PC-3 (cell line): ENCODE measurements around the gene LSM3. TPM values are rescaled to one million over a fixed set of nuclear protein-coding genes. Genes with fewer than 3 reads are reported as not detected.

Experiments used
- ATAC-seq: fragments of 200-7000 bp; cut with Tn5 transposase; 2 replicates; pipeline ENCODE4 v1.9.1; 2020; ENCODE audit warnings: mild to moderate bottlenecking, moderate library complexity
- BruUV-seq: library from RNA; stranded (reverse); fragments of 400-500 nt; replicated peaks from 2 replicates; lab custom pipeline; 2021; lab: Mats Ljungman, UMichigan
- CTCF ChIA-PET: fragments of 300-600 bp; sonication (Branson Sonifier 250); formaldehyde crosslinking; loops from one replicate; lab custom pipeline; 2022; ENCODE audit warnings: antibody characterized with exemption; lab: Charles Lee
- POLR2A ChIA-PET: fragments of 300-600 bp; sonication (Branson Sonifier 250); formaldehyde crosslinking; loops from one replicate; lab custom pipeline; 2022; ENCODE audit warnings: antibody characterized with exemption; ENCODE audit not compliant: unreplicated experiment; lab: Charles Lee
- DNase-seq: peaks from one replicate; pipeline ENCODE4 v3.0.0-alpha.2; 2015
- H2AFZ ChIP-seq: fragments of 300-600 bp; sonication (generic); 2 replicates; pipeline ENCODE4 v1.6.0; 2016; ENCODE audit warnings: antibody characterized with exemption, low read length
- H3F3A ChIP-seq: fragments of 300-600 bp; sonication (generic); one replicate; pipeline ENCODE4 v1.6.0; 2017; ENCODE audit warnings: antibody characterized with exemption, low read length, control low read depth, mild to moderate bottlenecking; ENCODE audit not compliant: unreplicated experiment
- H3K27ac ChIP-seq: fragments of 300-600 bp; sonication (generic); 2 replicates; pipeline ENCODE4 v1.5.1; 2016; ENCODE audit warnings: mild to moderate bottlenecking, low read length
- H3K27me3 ChIP-seq: fragments of 300-600 bp; sonication (generic); 2 replicates; pipeline ENCODE4 v1.6.1; 2016; ENCODE audit warnings: low read length, mixed read lengths
- H3K36me3 ChIP-seq: fragments of 300-600 bp; sonication (generic); 2 replicates; pipeline ENCODE4 v1.6.1; 2016; ENCODE audit warnings: low read depth, mixed run types, low read length, mixed read lengths
- H3K4me1 ChIP-seq: fragments of 300-600 bp; sonication (generic); 2 replicates; pipeline ENCODE4 v1.5.1; 2016; ENCODE audit warnings: low read length; ENCODE audit not compliant: insufficient read depth
- H3K4me2 ChIP-seq: fragments of 300-600 bp; sonication (generic); 2 replicates; pipeline ENCODE4 v1.6.0; 2016; ENCODE audit warnings: low read length
- H3K4me3 ChIP-seq: fragments of 300-600 bp; sonication (generic); 2 replicates; pipeline ENCODE4 v1.5.1; 2016; ENCODE audit warnings: mild to moderate bottlenecking, low read length, mixed read lengths
- H3K79me2 ChIP-seq: fragments of 300-600 bp; sonication (generic); 2 replicates; pipeline ENCODE4 v1.6.1; 2017; ENCODE audit warnings: low read length, mixed read lengths
- H3K9ac ChIP-seq: fragments of 300-600 bp; sonication (generic); 2 replicates; pipeline ENCODE4 v1.6.0; 2016; ENCODE audit warnings: mild to moderate bottlenecking, low read length
- H3K9me2 ChIP-seq: fragments of 300-600 bp; sonication (generic); replicated peaks from 2 replicates; pipeline ENCODE4 v1.6.1; 2016; ENCODE audit warnings: mixed run types, low read length, mixed read lengths
- H3K9me3 ChIP-seq: fragments of 300-600 bp; sonication (generic); 2 replicates; pipeline ENCODE4 v1.6.1; 2016; ENCODE audit warnings: low read length, mixed read lengths
- H4K20me1 ChIP-seq: fragments of 300-600 bp; sonication (generic); 2 replicates; pipeline ENCODE4 v1.6.1; 2016; ENCODE audit warnings: low read length, mixed read lengths
- CTCF ChIP-seq: fragments of 300-600 bp; sonication (generic); conservative IDR thresholded peaks from 2 replicates; pipeline ENCODE4 v1.5.1; 2017; ENCODE audit warnings: antibody characterized with exemption, low read depth, mild to moderate bottlenecking, low read length
- EZH2 ChIP-seq: fragments of 300-600 bp; sonication (generic); IDR thresholded peaks from one replicate; pipeline ENCODE4 v1.6.1; 2017; ENCODE audit warnings: antibody characterized with exemption, mild to moderate bottlenecking, low read length; ENCODE audit not compliant: unreplicated experiment
- EZH2phosphoT487 ChIP-seq: fragments of 300-600 bp; sonication (generic); IDR thresholded peaks from 2 replicates; pipeline ENCODE4 v1.6.1; 2018; ENCODE audit warnings: mild to moderate bottlenecking, antibody characterized with exemption, low read length, borderline replicate concordance
- intact Hi-C: fragments of 100-400 bp; cut with micrococcal nuclease; formaldehyde crosslinking; loops from 2 replicates; pipeline ENCODE4 v1.9.0; 2023
- total RNA-seq: library from RNA; depleted of rRNA; stranded (reverse); fragments of >200 nt; gene quantifications from 2 replicates; pipeline ENCODE4 v1.2.3, GENCODE V29; 2014

LSM3 gene
- total RNA-seq, 1 experiment from 2014 or later, result 27.2 TPM

GRCh38 chr3:14235912-14236295, 57.3 kb downstream of the LSM3 start:
- H3K4me2 ChIP-seq, result 0 out of 2 replicates have a peak overlapping the region, but pooled peaks have one; percentile 59
- no peak overlapping the region for H3K4me3 ChIP-seq
- ChIA-PET POLR2A (no interaction called here), CTCF (no interaction called here)
- H4K20me1 ChIP-seq, result no peaks in the 10 kb centered on the region
- no peaks in the 10 kb centered on the region for H3K79me2 ChIP-seq
- no peaks in the 10 kb centered on the region for H3F3A ChIP-seq
- peaks cover 7% of the 10 kb centered on the region for H3K9me3 ChIP-seq
- BruUV-seq, result no TSS peak
- no peak for TF ChIP-seq EZH2phosphoT487
- TF ChIP-seq CTCF, result no peak
- no peak for TF ChIP-seq EZH2
- H3K27me3 ChIP-seq, result no peaks in the 10 kb centered on the region
- peak overlapping the region; percentile 82 for H3K27ac ChIP-seq
- 0 out of 2 replicates have a peak, but pooled peaks cover 3% of the 10 kb centered on the region for H3K36me3 ChIP-seq
- peaks cover 36% of the 10 kb centered on the region for H3K4me1 ChIP-seq
- no peak for DNase-seq
- H3K9ac ChIP-seq, result no peak overlapping the region
- ATAC-seq, result no peak
- intact Hi-C loops, result no loop called here
- H2AFZ ChIP-seq, result no peak overlapping the region
- no peaks in the 10 kb centered on the region for H3K9me2 ChIP-seq

- Histone ChIP-seq H3K27ac (no peak overlapping the region), H2AFZ (no peak overlapping the region), H3K9me2 (no peaks in the 10 kb centered on the region), H3K79me2 (no peaks in the 10 kb centered on the region), H3K4me3 (no peak overlapping the region), H3K4me1 (peaks cover 30% of the 10 kb centered on the region), H3K27me3 (no peaks in the 10 kb centered on the region), H3F3A (no peaks in the 10 kb centered on the region), H4K20me1 (no peaks in the 10 kb centered on the region), H3K36me3 (0 out of 2 replicates have a peak, but pooled peaks cover 3% of the 10 kb centered on the region), H3K9me3 (peaks cover 7% of the 10 kb centered on the region), H3K4me2 (no peak overlapping the region), H3K9ac (no peak overlapping the region)
- CTCF ChIA-PET, result no interaction called here
- TF ChIP-seq CTCF (no peak), EZH2 (no peak), EZH2phosphoT487 (no peak)
- POLR2A ChIA-PET, result no interaction called here
- intact Hi-C loops, result no loop called here
- no peak for ATAC-seq
- BruUV-seq, result no TSS peak
- no peak for DNase-seq
Measured at GRCh38 chr3:14236902-14237301, 58.3 kb downstream of the LSM3 start.

- Histone ChIP-seq H3K36me3 (0 out of 2 replicates have a peak, but pooled peaks cover 3% of the 10 kb centered on the region), H3K4me1 (peaks cover 24% of the 10 kb centered on the region), H3F3A (no peaks in the 10 kb centered on the region), H3K9me2 (no peaks in the 10 kb centered on the region), H3K79me2 (no peaks in the 10 kb centered on the region), H4K20me1 (no peaks in the 10 kb centered on the region), H3K9me3 (peaks cover 7% of the 10 kb centered on the region), H3K4me2 (no peak overlapping the region), H3K9ac (no peak overlapping the region), H2AFZ (no peak overlapping the region), H3K27me3 (no peaks in the 10 kb centered on the region), H3K27ac (no peak overlapping the region), H3K4me3 (no peak overlapping the region)
- ChIA-PET CTCF (no interaction called here), POLR2A (no interaction called here)
- ATAC-seq (no peak), DNase-seq (no peak)
- no TSS peak for BruUV-seq
- TF ChIP-seq CTCF, result no peak
- no peak for TF ChIP-seq EZH2
- no peak for TF ChIP-seq EZH2phosphoT487
- intact Hi-C loops, result no loop called here
Measured at GRCh38 chr3:14237457-14237856, 58.8 kb downstream of the LSM3 start.
